ENCODE measurements around the gene COL27A1.

DNA sequence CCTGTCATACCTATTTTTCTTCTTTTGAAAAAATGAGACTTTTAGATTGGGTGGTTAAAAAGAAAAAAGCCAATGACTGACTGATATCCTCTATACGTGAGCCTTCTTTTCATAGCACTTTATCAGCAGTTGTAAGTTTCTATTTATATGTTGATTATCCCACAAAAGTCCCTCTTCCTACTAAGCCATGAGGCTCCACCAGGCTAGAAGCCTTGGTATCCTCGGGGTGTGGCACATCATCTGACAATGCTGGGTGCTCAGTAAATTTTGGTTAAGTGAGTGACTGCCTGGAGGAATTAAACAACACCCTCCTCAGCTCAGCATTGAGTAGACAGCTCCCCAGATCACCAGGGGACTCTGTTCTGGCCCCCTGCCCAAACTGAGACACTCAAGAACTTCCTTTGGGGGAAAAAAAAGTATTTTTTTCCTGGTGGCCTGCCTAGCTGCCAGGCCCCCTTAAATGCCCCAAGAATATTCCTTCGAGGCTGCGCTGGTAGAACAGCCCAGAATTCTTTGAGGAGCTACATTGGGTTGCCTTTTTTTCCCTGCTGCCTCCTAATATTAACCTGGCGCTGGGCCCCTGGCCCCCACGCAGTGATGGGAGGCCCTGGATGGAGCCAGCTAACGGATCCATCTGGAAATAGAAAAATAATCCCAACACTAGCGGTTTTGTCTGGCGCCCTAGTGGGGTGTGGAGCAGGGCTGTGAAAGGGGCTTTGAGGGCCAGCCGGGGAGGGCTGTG is 23.4 kb upstream of the COL27A1 start:
- TF ChIP-seq POLR2AphosphoS5 (IDR thresholded peaks at IDR 0.05; ENCODE audit: low read depth, low read length) (no peak), POLR2A (IDR thresholded peaks at IDR 0.05; ENCODE audit: low read depth, low read length) (no peak)

Measured in GM12892 (cell line).